GM21737 (cell line): Measurements from ENCODE around the gene ANO9.

ENCODE experiments used
- ATAC-seq: cut with Tn5 transposase; IDR thresholded peaks from one replicate; pipeline ENCODE4 v1.9.1; 2021; ENCODE audit warnings: mild to moderate bottlenecking, moderate library complexity; ENCODE audit not compliant: unreplicated experiment

ANO9 gene

DNA sequence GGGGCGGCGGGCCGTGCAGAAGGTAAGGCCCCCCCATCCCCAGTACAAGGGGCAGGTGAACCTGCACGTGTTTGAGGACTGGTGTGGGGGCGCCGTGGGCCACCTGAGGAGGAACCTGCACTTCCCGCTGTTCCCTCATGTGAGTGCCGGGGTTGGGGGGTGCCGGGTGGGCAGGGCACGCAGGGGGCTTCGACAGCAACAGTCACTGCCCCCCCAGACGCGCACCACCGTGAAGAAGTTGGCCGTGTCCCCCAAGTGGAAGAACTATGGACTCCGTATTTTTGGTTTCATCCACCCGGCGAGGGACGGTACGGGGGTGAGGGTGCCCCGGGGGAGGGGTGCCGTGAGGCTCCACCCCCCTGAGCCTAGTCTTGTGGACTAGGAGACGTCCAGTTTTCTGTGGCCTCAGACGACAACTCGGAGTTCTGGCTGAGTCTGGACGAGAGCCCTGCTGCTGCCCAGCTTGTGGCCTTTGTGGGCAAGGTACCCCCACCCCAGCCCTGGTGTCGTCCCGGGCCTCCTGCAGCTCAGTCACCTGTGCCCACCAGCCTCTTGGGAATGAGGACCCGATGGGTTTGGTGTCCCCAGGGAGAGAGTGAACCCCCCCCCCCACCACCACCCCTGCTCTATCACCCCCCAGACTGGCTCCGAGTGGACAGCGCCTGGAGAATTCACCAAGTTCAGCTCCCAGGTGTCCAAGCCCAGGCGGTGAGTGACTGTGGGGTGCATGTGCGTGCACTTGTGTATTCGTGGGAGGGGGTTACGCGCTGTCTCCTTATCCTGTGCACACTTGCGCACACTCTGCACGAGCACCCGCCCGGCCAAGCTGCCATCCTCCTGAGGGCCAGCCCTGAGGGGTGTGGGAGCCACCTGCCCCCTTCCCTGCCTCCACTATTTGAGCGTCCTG lies 68.7 kb downstream of the ANO9 start:
- ATAC-seq = no peak

DNA sequence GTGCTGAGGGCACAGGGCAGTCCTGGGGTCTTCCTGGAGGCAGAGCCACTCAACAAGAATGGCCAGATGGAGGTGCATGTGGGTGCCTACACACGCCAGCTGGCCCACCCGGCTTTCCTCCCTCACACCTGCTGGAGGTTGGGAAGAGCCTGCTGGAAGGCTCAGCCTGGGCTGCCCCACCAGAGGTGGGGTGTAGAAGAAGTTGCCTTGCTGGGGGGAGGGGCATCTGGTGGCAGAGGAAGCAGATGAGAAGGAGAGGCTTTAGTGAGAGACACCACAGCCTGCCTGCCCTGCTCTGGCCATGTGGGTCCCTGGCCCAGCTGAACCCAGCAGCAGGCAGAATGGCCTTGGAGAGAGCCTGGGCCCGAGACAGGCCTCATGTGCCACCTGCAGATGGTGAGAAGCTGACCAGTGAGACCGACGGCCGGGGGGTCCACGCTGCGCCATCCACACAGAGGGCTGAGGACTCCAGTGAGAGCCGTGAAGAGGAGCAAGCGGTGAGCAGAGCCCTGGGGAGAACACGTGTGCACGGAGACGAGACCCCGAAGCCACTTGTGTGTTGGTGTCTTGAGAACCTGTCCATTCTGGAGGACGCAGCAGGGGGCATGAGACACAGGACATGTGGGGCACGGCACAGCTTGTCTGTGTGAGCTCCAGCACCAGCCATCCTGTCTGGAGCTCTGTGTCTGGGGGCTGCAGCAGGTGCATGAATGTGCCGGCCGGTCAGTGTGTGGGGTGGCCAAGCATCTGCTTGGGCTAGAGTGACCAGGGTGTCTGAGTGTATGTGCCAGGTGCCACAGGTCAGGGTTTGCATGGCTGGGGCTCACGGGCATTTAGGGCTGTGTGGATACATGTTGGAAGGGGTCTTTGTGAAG lies 69.9 kb downstream of the ANO9 start:
- ATAC-seq = no peak

DNA sequence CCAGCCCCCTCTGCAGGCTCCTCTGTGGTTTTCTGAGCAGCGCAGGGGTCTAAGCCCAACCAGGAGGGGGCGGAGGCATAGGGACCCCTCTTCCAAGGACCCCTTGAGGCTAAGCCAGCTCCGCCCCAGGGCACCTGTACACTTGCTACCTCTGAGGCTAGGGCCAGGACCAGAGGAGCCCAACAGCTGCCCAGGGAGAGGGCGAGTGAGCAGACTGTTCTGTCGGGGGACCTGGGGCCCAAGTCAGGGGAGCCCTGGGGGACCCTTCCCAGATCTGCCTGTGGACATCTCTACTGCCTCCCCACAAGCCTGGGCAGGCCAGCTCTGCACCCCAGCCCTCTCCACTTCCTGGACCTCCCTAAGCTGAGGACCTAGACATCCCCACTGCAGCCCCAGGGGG lies 70.8 kb downstream of the ANO9 start:
- no peak for ATAC-seq

DNA sequence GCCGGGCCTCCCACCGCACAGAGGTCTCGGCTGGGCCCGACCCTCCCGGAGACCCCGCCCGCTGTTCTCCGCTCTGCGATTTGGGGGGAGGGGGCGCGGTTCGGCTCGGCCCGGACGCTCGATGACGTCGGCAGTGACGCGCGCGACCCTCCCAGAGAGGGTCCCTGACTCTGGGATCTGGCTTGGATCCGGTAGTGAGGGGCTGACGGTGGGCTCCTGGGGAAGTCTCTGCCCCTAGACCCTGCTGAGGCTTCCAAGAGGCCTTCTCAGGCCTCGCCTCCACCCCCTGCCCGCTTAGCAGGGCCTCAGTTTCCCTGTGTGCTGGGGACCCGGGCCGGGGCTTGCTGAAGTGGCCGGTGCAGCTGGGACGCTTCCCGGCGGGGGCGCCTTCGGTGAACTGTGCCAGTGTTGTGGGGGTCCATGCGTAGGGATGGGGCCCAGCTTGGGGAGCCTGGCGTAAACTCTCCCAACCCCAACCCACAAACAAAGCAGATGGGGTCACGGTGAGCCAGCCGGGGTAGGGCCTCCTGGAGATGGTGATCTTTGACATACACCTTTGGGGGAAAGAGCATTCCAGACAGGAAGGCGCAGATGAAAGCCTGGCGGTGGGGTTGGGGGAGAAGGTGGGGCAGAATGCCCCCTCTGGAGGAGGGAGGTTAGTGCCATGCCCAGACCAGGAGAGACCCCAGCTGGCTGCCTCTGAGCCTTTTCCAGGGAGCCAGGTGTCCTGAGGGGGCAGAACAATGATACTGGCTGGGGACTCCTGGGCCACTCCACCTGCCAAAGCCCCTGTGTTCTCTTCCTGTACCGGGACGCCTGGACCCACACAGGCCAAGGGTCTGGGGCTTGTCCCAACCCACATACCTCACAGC lies 71.5 kb downstream of the ANO9 start:
- ATAC-seq = no peak

DNA sequence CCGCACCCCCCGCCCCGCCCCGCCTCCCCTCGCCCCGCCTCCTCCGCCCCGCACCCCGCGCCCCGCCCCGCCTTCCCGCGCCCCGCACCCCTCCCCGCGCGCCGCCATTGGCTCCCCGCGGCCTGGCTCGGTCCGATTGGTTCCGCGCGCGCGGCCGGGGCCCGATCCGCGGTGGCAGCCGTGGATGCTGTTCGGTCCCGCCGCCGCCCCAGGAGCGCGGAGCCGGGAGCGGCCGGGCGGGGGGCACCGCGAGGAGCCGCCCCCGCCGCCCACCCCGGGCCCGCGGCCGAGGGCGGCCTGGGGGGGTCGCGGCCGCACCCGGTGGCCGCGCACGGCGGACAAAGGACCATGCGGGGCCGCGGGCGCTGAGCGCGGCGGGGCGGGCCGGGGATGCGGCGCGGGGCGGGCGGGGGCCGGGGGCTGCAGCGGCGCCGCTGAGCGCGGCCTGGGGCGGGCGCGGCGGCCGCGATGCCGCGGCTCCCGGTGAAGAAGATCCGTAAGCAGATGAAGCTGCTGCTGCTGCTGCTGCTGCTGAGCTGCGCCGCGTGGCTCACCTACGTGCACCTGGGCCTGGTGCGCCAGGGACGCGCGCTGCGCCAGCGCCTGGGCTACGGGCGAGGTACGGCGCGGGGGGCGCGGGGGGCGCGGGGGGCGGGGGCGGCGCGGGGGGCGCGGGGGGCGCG lies 72.3 kb downstream of the ANO9 start, which contains the start of gene B4GALNT4:
TSS of gene B4GALNT4 (plus strand) at position 164 of the 683 bp plus-strand sequence. CDS start at position 469, 305 bp downstream.
- ATAC-seq = no peak

DNA sequence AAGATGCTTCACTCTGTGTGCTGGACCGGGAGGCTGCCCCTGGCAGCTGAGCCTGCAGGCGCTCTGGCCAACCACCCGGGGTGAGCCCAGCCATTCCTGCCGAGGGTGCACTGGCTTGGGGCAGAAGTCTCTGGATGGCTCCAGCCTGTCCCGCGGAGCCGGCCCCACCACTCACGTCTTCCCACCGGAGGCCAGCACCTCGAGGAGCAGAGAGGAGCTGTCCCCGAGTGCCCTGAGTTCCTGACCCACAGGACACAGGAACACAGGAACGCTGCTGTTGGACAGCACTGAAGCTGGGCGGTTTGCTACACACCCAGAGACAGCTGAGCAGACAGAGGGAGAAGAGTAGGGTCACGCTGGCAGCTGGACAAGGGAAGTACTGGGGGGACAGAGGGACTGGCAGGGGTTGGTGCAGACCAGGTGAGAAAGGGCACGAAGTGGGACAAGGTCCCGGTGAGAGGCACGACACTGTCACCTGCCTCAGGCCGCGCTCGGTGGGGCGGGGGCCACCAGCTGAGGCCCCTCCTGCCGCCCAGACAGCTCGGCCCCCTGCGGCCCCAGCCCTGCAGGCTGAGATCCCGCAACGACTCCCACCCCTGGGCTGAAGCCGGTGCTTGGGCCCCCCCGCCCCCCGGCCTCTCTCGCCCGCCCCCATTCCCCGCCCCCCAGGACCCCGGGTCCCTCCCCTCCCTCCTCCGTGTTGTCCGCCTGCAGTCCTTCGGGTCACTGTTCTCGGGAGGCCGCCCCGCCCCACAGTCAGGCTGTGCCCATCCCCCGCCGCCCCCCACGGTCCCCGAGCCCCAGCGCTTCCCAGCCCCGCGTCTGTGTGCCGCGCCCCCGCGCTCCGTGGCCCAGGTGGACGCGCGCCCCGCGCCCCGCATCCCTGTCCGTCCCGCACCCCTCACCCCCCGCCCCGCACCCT lies 73.1 kb downstream of the ANO9 start:
- no peak for ATAC-seq

DNA sequence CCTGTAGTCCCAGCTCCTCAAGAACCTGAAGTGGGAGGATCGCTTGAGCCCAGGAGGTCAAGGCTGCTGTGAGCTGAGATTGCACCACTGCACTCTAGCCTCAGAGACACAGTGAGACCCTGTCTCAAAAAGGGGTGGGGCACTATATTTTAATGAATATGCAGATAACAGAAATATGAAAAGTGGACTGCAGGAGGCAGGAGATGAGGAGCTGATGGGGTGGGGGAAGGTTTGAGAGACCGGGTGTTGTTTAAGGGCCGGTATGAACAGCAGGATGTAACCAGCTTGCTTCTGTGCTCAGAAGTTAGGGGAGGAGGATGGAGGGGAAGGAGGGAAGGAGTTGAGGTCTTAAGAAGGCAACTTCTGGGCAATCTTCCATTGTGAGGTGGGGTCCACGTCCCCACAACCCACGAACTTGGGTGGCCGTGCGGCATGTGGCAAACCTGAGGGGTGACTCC lies 73.8 kb downstream of the ANO9 start:
- no peak for ATAC-seq
